HG03571 (cell line): ENCODE data around the gene DOCK7.
A peak's percentile ranks its signal among the peaks of the same experiment; 100 is the strongest.
"Not testable (repeated sequence)": the region's sequence is repeated elsewhere in the genome, so short reads cannot be mapped to it uniquely, and the experiment has no call there.

ENCODE experiments used
- ATAC-seq: cut with Tn5 transposase; IDR thresholded peaks from one replicate; pipeline ENCODE4 v1.9.1; 2021; ENCODE audit not compliant: unreplicated experiment

Gene DOCK7

DNA sequence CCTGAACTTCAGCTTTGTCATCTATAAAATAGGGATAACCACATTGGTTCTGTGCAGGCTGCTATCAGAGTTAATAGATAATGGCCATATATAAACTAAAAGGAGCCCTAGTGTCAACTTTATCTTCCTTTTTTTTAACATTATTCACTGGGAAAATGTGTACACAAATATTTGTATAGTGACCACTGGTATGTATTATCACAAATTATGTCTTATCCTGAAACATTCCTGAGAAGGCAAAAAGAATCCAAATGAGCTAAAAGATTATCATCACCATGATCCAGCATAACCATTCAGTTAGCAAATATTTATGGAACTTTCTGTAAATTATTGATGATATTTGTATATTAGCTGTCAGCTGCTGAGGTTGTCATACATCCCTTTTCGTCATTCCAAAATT is 74.3 kb downstream of the DOCK7 start:
- ATAC-seq: no peak

DNA sequence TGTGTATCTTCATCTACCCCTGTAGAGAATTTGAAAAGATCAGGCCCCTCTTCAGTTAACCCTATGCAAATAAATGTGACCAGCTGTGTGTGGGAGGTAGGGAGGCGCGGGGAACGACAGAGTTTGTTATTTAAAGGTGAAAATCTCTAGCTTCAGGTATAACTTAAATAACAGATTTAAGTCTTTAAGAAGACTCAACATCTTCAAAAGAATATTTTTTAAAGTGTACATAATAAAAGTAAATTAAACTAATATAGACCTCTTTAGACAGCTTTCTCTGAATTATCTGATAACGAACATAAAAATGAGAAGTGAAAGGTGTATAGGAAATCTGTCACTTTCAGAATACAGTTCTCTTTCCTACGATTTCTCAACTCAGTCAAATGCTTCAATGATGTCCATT is 74.9 kb downstream of the DOCK7 start:
- ATAC-seq: peak; percentile 89

DNA sequence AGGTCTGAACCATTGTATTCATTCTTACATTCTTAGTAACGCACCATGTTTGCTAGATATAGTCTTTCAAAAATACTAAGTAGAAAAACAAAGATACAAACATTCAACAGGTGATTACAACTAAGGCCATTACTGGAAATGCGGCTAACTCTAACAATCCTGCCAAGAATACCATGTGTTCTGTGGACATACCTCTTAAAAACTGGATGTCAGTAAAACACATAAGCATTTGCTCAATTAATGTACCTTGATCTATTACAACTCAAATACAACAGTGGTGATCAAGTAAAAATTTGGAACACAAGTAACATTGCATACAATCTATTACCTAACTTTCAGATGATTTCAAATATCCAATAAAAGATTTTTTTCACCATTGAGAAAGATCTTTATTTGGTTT is 75.4 kb downstream of the DOCK7 start:
- no peak for ATAC-seq

DNA sequence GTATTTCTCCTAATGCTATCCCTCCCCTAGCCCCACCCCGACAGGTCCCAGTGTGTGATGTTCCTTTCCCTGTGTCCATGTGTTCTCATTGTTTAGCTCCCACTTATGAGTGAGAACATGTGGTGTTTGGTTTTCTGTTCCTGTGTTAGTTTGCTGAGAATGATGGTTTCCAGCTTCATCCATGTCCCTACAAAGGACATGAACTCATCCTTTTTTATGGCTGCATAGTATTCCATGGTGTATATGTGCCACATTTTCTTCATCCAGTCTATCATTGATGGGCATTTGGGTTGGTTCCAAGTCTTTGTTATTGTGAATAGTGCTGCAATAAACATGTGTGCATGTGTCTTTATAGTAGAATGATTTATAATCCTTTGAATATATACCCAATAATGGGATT is 77.6 kb downstream of the DOCK7 start:
- not testable (repeated sequence) for ATAC-seq

DNA sequence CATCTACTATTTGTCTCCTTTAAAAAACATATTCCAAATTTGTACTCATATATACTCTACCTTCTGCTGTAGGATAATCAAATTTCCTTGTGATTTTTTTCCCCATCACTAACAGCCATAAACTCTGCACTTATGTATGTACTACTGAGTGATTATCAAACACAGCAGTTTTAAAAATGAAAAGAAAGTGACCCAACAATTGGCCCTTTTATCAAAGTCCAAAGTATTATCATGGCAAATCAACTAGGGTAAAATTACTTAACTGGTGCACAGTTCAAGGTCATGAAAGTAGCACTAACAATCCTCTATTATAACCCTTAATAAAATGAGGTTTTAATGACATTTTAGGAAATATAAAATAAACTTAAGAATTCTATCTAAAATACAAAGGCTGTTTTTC is 79.3 kb downstream of the DOCK7 start:
- ATAC-seq: no peak

DNA sequence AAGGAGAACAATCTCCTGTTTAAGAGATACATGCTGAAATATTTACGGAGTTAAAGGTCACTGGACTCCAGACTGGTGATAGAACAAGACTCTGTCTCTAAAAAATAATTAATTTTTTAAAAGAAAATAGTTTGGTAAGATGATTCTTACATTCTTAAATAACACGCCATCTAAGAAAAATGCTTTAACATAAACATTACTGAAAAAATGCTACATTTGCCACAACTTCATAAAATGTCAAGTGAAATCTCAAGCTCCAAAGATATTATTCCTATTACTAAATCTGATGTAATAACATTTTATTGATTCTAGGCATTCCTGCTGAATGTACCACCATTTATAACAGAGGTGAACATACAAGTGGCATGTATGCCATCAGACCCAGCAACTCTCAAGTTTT is 86.7 kb downstream of the DOCK7 start:
- ATAC-seq: no peak

DNA sequence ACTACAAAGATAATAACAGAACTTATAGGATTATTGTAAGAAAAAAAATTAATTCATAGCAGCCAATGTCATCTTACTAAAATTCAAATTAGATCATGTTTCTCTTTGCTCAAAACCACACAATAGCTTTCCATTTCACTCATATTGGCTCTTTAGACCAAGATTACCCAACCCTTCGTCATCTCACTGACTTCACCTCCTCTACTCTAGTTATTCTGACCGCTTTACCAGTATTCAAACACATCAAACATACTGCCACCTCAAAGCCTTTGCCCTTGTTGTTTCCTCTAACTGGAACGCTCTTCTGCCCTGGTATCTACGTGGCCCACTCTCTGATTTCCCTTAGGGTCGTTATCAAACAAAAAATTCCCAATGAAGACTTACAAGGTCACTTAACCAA is 89.1 kb downstream of the DOCK7 start:
- ATAC-seq: no peak

DNA sequence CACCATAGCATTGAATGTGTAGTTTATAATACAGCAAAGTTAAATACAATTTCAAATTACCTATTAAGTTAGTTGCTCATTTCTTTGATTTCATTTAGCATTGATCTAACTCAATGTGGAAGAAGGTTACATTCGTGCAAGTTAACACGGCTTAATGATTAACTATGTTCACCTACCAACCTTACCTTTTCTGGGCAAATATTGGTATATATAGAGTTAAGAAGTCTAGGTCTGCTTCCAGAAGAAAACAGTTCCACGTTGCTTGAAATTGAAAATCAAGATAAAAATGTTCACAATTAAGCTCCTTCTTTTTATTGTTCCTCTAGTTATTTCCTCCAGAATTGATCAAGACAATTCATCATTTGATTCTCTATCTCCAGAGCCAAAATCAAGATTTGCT is 90.9 kb downstream of the DOCK7 start, which contains the start of gene ANGPTL3:
ANGPTL3 (plus strand) TSS at position 240 of the 400 bp plus-strand sequence; CDS start at position 287, 47 bp downstream.
- no peak for ATAC-seq

DNA sequence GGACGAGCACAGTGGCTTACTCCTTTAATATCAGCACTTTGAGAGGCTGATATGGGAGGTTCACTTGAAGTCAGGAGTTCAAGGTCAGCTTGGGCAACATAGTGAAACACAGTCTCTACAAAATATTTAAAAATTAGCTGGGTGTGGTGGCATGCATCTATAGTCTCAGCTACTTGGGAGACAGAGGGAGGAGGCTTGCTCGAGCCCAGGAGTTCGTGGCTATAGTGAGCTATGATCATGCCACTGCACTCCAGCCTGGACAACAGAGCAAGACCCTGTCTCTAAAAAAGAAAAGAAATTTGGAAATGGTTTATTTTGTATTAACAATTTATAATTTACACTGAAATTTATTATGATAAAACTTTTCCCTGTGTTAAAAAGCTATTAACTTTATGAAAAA is 92.5 kb downstream of the DOCK7 start:
- ATAC-seq: no peak

DNA sequence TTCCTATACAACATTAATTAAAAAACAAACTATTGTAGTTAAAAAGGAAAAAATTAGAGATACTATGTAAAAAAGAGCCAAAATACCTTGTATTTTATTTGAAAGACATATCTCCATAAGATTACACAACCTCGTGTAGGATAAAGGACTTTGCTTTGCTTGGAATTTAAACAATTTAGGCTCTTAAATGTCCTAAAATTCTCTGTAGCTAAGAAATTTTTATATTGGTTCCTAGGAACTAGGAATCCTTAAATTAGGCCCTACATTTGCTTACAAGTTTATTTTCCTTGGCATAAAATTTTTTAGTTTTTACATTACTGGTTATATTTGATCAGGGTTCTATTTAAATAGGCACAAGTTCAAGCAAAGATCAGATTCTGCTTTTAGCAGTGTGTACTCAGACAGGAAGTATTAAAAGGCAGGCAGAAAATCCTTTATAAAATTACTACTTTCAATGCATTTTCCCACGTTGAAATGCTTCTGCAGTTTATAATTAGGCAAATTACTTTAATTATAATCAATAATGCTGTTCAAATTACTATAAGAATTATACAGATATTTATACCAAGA is 94.3 kb downstream of the DOCK7 start:
- no peak for ATAC-seq

DNA sequence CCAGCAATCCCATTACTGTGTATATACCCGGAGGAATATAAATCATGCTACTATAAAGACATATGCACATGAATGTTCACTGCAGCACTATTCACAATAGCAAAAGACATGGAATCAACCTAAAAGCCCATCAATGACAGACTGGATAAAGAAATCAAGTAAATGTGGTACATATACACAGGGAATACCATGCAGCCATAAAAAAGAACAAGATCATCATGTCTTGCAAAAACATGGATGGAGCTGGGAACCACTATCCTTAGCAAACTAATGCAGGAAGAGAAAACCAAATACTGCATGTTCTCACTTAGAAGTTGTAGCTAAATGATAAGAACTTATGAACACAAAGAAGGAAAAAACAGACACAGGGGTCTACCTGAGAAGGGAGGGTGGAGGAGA is 97.2 kb downstream of the DOCK7 start:
- no peak for ATAC-seq

DNA sequence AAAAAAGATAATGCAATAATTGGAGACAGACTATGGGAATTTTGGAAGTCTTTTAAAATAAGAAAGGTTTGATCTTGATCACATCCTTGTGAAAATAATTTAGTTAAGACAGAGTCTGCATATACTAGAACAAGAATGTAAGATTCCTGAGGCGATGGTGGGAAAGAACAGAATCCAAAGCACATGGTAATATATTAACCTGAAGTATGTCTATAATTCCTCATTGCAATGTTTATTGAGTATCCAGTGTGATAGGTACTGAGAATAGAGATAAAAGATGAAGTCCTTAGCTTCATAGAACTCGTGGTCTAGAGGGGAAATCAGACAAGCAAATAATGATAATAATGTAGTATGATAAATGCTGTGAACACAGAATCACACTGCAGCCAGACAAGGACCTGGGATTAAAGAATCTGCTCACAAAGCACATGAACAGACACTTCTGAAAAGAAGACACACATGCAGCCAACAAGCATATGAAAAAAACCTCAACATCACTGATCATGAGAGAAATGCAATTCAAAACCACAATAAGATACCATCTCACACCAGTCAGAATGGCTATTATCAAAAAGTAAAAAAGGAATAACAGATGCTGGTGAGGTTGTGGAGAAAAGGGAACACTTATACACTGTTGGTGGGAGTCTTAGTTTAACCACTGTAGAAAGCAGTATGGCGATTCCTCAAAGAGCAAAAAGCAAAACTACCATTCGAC is 97.8 kb downstream of the DOCK7 start:
- no peak for ATAC-seq

DNA sequence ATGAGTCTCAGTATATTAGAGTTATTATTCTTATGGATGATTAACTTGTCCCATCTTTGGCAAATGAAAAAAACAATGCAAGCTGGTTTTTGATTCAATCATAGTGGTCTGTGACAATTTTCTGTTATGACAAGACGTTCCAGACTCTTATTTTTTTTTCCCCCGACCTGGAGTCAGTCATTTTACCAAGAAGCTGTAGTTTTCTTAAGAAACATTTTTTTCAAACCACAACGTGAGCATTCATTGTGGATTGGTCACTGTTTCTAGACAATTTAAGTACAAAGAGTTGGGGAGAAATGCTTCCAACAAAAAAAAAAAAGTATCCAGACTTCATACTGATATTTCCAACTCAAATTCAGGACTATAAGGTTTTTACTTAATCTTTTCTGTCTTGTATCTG is 98.9 kb downstream of the DOCK7 start:
- no peak for ATAC-seq

DNA sequence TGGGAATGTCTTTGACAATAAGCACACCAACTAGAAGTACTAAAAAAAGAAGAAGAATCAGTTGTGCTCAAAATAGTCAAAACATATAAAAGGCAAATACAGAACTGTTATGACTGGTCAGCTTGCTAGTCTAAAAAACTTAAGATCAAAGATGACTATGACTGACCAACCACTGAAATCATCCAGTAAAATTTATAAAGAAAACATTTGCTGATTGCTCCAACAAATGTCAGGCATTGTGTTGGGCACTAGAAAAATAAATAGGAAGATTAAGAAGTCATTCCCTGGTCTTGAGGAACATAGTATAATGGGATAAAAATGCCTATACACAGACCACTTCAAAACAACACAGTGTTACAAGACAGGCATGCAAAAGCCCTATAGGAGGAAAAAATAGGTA is 100.2 kb downstream of the DOCK7 start:
- ATAC-seq: no peak

DNA sequence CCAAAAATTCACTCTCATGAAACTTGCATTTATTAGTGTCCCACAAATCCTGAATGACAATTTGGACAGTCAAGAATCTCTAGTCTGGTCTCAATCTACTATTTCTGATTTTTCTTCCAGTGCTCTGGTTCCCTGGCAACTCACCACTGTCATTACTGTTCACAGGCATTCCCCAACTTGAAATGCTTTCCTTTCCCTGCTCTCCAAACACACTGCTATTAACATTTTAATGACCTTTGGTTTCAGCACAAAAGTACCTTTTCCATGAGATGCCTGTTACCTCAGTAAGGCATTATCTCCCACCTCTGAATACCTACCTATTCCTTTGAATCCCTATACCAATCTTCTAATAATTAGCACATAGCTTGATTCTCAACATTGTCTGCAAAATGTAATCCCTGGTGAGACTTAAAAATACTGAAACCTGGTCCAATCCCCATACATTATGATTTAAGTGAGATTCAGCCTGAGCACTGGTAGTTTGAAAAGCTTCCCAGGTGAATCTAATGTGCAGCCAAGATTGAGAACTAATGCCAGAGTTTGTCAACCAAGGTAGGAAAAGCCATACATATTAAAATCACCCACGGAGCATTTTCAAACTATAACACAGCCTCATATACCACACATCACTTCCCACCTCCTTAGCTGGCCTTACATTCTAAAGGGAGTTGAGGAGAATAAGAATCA is 102.6 kb downstream of the DOCK7 start:
- no peak for ATAC-seq

DNA sequence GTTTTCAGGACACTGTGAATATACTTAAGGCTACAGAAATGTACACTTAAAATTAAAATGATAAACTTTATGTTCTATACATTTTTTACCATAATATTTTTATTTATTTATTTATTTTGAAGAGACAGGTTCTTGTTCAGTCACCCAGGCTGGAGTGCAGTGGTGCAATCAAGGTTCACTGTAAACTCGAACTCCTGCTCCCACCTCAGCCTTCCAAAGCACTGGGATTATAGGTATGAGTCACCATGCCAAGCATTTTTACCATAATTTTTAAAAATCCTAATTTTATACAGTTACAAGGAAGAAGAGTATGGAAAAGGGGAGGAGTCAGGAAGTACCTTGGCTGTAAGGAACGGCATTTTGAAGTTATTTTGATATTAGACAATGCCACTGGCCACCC is 114.5 kb downstream of the DOCK7 start:
- ATAC-seq: no peak

DNA sequence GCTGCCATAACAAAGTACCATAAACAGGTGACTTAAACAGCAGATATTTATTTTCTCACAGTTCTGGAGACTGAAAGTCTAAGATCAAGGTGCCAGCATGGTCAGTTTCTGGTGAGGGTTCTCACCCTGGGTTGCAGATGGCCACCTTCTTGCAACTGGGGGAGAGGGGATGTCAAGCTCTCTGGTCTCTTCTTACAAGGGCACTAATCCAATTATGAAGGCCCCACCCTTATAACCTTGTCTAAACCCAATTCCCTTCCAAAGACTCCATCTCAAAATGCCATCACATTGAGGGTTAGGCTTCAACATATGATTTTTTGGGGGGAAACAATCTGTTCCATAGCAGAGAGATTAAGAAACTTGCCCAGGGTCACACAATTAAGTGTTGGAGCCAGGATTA is 115.7 kb downstream of the DOCK7 start:
- no peak for ATAC-seq

DNA sequence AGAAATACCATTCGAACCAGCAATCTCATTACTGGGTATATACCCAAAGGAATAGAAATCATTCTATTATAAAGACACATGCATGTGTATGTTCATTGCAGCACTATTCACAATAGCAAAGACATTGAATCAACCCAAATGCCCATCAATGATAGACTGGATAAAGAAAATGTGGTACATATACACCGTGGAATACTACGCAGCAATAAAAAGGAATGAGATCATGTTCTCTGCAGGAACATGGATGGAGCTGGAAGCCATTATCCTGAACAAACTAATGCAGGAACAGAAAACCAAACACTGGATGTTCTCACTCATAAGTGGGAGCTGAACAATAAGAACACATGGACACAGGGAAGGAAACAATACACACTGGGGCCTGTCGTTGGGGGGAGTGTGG is 116.7 kb downstream of the DOCK7 start:
- not testable (repeated sequence) for ATAC-seq

DNA sequence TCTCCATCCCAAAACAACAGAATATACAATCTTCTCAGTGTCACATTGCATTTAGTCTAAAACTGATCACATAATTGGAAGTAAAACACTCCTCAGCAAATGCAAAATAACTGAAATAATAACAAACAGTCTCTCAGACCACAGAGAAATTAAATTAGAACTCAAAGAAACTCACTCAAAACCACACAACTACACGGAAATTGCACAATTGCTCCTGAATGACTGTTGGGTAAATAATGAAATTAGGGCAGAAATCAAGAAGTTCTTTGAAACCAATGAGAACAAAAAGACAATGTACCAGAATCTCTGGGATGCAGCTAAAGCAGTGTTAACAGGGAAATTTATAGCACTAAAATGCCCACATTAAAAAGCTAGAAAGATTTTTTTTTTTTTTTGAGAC is 120.3 kb downstream of the DOCK7 start:
- ATAC-seq: not testable (repeated sequence)

DNA sequence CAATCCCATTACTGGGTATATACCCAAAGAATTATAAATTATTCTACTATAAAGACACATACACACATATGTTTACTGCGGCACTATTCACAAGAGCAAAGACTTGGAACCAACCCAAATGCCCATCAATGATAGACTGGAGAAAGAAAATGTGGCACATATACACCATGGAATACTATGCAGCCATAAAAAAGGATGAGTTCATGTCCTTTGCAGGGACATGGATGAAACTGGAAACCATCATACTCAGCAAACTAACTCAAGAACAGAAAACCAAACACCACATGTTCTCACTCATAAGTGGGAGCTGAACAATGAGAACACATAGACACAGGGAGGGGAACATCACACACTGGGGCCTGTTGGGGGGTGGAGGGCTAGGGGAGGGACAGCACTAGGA is 121.0 kb downstream of the DOCK7 start:
- not testable (repeated sequence) for ATAC-seq

DNA sequence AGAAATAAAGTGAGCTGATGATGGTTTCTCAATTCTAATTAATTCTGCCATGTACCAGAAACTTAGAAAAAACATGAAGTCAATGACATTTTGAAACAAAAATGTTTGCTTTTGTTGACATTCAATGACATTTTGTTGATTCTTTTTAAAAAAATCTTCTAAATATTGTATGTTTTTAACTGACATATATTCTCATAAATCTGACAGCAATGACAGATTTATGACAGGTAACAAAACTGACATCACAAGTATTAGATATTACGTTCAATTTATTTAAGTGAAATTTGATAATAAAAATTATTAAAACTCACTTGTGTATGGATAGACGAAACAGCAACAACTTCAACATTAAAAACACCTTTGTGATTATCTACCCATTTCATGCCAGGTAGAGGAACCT is 126.9 kb downstream of the DOCK7 start:
- ATAC-seq: no peak

DNA sequence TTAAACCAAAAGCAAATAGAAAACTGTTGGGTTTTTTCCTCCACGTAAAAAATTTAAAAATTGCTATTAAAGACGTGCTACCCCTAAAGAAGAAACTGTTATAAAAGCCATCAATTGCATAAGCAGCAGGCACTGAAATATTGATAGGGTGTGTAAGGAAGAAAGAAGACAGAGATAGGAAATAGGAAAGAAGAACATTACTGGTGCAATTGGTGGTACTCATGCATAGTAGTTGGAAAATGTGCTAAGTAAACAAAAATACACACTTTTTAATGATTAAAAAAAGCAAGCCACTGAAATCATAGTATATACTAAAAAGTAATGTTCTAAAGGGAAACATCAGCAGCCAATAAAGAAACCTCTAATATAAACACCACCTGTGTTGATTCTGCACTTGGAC is 143.6 kb downstream of the DOCK7 start:
- ATAC-seq: no peak
